Uterine smooth muscle cell (primary cell): ENCODE data around the gene GPR158. TPM values are rescaled to one million over a fixed set of nuclear protein-coding genes. Genes with fewer than 3 reads are reported as not detected.

Experiments used
- total RNA-seq: library from RNA; depleted of rRNA; stranded (reverse); fragments of >200 nt; gene quantifications from 2 replicates; pipeline ENCODE4 v1.2.3, GENCODE V29; 2014

Gene GPR158
- total RNA-seq = under 0.01 TPM in 1 of 2 replicates, not detected in the other

DNA sequence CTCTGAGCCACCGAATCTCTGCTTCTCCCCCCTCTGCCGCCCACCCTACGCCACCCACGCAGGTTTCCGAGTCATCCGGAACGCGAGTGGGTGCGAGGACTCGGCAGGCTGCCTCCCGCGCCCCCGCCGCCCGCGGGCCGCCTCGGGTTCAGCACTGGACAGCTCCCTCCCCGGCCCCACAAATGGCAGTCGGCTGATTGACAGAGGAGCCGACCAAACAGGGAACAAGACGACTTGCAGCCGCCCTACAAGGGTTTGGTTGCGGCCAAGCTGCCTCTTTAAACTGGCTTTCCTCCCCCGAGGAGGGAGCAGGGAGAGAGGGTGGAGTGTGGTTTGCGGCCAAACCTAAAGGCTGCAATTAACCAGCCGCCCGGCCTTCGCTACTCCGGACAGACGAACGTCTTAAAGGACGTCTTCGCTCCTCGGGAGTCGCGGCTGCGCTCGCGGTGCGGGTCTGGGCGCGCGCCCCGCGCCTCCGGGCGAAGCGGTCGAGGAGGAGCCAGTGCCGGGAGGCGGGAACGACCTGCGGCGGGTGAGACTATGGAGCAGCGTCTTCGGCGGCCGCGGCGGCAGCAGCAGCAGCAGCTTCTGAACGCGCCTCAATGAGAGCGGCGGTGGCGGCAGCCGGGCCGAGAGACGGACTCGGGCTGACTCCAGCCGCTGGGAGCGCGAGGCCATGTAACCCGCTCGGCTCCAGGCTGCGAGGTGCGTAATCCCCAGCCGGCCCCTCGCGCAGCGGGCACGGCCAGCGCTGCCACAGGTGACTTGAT lies at the start of gene GPR158:
TSS of gene GPR158 (plus strand) at position 541 of the 770 bp plus-strand sequence. CDS start 420 bp downstream, outside the sequence.

Other genes with a start within 250 kb of the GPR158 start
- gene PRTFDC1, start 222.4 kb upstream of the GPR158 start, total RNA-seq = 13.5 and 22.9 TPM in 2 replicates
- gene ENKUR, start 158.8 kb upstream of the GPR158 start, total RNA-seq = under 0.01 and 0.11 TPM in 2 replicates
- 4.9 and 7.0 TPM in 2 replicates for gene THNSL1, start 158.4 kb upstream of the GPR158 start, total RNA-seq